Cortex of kidney (tissue), 1 donor: ENCODE results near the gene OR1F1.
"Not testable (repeated sequence)": the region's sequence is repeated elsewhere in the genome, so short reads cannot be mapped to it uniquely, and the experiment has no call there.

Experiments
- DNase-seq: peaks from one replicate; lab custom pipeline; 2025; lab: John Stamatoyannopoulos, UW

OR1F1 gene

GRCh38 chr16:3187798-3188674 lies at the start of gene OR1F1:
TSS of gene OR1F1 (plus strand) at chr16:3188204.
- DNase-seq: no peak

DNA sequence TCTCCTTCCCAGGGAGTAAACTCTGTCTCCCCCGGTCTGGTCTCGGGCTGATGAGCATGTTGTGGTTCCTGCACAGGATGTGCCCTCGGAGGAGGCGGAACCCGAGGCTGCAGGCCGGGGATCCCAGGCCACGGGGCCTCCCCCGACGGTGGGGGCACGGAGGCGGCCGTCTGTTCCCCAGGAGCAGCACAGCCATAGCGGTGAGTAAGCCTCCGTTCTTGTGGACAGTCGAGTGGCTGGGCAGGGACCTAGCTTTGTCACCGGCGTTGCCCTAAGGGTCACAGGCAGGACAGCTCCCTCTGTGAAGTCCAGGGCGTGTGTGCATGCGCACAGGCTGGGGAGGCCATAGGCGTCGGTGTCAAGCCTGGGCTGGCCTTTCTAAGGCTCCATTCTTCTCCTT lies 49.7 kb upstream of the OR1F1 start:
- no peak for DNase-seq

- no peak for DNase-seq
Observed at GRCh38 chr16:3138823-3139426, 49.1 kb upstream of the OR1F1 start.

DNA sequence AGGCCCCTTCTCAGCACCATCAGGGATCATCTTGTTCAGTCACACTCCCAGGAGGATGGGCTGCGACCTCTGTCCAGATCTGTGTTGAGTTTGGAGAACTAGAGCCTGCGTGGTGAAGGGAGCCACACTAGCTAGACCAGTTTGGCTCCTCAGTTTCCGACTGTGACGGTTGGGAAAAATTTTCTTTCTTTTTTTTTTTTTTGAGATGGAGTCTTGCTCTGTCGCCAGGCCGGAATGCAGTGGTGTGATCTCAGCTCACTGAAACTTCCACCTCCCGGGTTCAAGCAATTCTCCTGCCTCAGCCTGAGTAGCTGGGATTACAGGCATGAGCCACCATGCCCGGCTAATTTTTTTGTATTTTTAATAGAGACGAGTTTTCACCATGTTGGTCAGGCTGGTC lies 48.4 kb upstream of the OR1F1 start:
- DNase-seq: not testable (repeated sequence)

- DNase-seq: no peak
Observed at GRCh38 chr16:3140603-3141427, 47.2 kb upstream of the OR1F1 start.

DNA sequence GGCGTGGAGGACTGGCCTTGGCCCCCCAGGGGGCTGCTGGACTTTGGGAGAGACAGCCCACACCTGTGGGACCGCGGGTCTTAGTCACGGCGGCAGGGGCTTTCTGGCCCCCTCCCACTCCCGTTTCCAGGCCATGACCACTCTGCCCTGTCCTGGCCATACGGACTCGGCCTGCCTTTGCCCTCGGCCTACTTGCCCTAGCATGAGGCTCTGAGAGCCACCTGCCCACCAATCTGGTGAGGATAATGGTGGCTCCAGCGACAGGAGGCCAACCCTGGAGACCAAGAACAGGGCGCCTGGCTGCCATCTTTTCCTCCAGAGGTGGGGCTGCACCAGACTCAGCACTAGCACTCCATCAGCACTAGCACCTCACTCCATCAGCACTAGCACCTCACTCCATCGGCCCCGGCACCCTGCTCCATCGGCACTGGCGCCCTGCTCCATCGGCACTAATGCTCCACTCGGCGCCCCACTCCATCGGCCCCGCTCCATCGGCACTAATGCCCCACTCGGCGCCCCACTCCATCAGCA lies 46.2 kb upstream of the OR1F1 start:
- DNase-seq: no peak

DNA sequence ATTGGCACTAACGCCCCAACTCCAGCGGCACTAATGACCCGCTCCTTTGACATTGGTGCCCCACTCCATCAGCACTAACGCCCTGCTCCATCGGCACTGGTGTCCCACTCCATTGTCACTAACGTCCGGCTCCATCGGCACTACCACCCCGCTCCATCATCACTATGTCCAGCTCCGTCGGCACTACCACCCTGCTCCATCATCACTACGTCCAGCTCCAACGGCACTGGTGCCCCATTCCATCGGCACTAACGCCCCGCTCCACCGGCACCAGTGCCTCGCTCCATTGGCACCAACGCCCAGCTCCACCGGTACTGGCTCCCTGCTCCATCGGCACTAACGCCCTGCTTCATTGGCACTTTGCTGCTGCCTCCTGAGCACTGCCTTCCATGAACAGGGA lies 45.7 kb upstream of the OR1F1 start:
- DNase-seq: no peak

DNA sequence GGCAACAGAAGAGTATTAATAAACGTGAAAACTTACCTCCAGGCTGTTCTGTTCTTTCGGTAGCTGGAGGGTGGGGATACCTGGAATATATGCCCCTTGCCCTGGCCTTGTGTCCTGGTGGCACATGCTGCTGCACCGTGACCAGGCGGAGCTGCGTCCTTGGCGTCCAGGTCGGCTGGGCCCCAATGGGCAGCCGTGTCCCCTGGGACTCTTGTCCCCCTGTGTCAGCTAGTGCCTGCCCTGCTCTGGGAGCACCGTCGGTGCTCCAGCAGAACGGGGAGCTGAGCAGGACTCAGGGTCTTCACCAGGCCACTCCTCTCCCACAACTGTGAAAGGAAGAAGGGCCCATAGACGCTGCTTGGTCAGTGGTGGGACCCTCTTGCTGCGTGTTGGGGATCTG lies 45.2 kb upstream of the OR1F1 start:
- no peak for DNase-seq

DNA sequence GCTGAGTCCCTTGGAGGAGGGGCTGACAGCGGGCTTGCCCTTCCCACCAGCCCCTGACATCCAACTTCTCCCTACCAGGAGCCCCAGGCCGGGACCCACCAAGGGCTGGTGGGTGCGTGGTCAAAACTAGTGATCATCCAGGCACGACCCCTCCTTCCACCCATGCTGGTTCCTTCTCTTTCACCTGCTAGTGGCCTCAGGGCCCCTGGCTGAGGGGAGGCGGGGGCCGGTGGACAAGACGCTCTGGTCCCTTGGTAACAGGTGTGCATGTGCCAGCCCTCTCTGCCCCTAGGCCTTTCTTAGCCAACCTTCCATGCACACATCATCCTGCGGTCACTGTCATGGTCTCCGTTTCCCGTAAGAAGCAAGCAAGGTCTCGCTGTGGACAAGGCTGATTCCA lies 44.8 kb upstream of the OR1F1 start:
- no peak for DNase-seq

DNA sequence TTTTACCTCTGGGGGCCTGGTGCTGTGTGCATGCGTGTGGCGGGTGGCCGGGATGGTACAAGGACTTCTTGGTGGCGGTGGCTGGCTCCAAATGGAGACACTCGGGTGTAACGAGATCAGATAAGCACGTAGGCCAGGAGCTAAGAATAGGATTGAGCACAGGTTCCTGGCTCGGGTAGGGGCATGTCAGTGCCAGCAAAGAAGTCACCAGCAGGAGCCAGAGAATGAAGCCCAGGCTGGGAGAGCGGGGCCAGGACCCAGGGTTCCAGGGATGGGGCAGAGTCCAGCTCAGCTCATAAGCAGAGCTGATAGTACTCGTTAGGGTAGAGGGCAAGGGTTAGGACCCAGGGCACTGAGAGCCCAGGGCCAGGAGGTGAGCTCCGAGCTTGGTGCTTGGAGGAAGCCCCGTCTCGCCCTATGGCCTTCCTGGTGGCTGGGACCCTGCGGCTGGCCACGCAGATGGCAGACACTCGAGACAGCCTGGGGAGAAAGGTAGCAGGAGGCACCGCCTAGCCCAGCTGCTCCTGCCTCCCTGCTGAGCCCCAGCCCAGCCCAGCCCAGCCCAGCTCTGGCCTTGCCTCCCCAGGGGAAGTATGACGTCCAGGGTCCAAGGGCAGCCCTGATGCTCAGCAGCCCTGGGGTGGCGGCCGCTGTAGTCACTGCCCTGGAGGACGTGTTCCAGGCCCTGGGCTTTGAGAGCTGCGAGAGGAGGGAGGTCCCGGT lies 44.2 kb upstream of the OR1F1 start:
- DNase-seq: no peak

DNA sequence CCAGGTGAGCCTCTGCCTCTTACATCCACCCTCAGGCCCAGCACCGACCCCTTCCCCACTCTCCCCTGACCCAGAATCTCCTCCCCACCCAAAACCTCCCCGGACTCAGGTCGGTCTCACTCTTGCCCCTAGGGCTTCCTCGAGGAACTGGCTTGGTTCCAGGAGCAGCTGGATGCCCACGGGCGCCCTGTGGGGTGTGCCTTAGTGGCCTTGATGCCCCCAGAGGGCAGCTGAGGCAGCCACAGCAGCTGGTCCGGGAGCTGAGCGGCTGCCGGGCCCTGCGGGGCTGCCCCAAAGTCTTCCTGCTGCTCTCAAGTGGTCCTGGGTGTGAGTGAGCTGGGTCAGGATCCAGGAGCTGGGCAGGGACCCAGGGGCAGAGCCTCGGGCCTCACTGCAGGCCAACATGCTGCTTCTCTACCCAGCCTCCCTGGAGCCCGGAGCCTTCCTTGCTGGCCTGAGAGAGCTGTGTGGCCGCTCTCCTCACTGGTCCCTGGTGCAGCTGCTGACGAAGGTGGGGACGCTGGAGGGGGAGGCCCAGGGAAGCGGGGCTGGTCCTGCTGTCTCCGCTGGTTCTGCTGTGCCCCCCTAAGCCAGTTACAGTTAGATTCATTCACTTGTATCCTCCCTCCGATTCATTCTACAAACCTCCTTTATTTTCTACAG lies 43.6 kb upstream of the OR1F1 start:
- no peak for DNase-seq

DNA sequence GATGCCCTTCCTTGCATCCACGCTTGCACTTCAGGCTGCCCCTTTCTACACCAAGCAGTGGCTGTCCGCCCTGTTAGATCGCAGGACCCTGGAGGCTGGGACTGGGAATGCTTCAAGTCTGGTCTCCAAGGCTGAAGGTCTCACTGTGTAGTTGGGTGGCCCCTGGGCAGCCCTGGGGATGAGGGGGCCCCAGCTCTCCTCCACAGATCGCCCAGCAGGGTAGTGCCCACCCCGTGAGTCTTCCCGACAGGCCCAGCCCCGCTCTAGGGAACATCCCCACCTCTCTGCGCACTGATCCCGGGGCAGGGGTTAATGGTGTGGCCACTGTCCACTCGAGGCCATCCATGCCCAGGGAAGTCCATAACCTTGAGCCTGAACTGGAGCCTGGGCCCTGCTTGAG lies 42.9 kb upstream of the OR1F1 start:
- DNase-seq: no peak

DNA sequence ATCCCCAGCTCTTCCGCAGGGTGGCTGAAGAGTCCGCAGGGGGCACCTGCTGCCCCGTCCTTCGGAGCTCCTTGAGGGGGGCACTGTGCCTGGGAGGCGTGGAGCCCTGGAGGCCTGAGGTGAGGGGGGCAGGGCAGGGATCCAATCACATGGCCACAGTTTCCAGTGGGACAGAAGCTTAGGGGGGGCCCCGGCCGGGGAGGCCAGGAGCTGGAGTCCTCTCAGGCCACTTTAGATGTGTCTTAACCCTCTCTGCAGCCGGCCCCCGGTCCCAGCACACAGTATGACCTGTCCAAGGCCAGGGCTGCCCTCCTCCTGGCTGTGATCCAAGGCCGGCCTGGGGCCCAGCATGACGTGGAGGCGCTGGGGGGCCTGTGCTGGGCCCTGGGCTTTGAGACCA lies 42.3 kb upstream of the OR1F1 start:
- no peak for DNase-seq

DNA sequence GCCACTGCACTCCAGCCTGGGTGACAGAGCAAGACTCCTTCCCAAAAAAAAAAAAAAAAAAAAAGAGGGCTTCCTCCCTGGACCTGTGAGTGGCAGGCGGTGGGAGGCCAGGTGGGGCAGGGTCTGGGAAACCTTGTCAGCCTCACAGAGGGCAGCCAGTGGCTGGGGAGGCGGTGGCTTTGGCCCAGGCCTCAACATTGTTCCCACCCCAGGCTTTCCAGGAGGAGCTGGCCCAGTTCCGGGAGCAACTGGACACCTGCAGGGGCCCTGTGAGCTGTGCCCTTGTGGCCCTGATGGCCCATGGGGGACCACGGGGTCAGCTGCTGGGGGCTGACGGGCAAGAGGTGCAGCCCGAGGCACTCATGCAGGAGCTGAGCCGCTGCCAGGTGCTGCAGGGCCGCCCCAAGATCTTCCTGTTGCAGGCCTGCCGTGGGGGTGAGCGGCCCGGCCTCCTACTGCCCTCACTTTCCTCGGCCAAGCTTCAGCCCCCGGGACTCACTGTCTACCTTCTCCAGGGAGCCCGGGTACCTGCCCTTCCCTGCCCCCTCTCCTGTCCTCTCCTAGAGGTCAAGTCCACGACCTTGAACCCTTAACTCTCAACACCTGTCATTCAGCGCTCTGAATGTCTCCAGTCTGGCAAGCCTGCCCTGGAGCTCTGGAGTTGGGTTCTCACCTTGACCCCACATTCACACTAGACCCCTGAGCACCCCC lies 40.8 kb upstream of the OR1F1 start:
- DNase-seq: no peak

DNA sequence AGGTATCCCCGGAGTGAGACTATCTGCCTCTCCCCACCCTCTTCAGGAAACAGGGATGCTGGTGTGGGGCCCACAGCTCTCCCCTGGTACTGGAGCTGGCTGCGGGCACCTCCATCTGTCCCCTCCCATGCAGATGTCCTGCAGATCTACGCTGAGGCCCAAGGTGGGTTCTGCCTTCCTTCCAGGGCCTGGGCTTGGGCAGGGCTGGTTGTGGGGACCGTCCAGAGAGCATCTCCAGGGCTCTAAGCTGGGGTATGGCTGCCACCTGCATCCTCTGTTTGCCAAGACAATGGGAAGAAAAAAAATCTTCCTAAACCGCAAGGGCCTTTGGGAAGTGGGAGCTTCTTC lies 40.3 kb upstream of the OR1F1 start:
- DNase-seq: no peak

DNA sequence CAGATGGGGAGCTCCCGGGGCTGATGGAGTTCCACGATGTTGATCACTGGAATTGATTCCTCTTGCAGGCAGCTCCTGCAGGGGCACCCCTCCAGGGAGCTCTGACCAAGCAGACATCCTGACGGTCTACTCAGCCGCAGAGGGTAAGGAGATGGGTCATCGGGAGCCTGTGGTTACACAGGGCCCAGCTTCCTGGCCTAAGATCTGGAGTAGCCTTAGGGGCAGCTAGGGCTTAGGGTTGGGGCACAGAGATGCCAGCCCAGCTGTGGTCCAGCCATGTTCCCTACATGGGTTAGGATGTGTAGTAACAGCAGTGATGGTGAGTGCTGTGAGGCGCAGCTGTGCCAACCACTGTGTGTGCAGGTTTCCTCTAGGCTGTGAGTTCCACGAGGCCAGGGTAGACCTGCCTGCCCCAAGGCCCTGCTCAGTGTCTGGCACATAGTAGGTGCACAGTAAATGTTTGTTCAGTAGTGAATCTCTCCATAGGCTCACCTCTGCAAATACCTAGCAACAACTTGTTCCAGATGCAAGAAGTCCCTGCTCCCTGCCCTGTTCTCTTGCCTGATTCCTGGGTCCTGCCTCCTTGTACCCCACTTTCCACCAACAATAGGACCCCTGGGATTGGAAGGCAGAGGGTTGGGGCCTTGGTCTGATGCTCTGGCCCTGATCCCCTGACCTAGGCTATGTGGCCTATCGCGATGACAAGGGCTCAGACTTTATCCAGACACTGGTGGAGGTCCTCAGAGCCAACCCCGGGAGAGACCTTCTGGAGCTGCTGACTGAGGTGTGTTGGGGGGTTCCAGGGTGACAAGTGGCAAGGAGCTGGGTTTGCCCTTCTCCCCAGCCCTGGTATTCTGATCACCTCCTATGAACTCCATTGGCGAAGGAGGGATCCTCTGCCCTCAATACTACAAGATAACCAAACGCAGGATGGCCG lies 39.5 kb upstream of the OR1F1 start:
- no peak for DNase-seq

- no peak for DNase-seq
Observed at GRCh38 chr16:3149193-3149530, 38.8 kb upstream of the OR1F1 start.

GRCh38 chr16:3149630-3150345 lies 38.2 kb upstream of the OR1F1 start:
- DNase-seq: no peak
